Gastroesophageal sphincter (tissue), 4 donors: ENCODE results near the gene CDK16. TPM values are rescaled to one million over a fixed set of nuclear protein-coding genes. Genes with fewer than 3 reads are reported as not detected.

Experiments
- ATAC-seq: fragments of 150-250 bp; one replicate; pipeline ENCODE4 v1.9.1; 2016; ENCODE audit warnings: mild to moderate bottlenecking, moderate library complexity
- H3K27ac ChIP-seq, 4 donors: fragments of 200-600 bp; sonication (generic) in 3 of 4; 1 replicate in 3 of 4; 2 replicates in 1 of 4; pipeline ENCODE4 v1.5.1; 2016 to 2019
- H3K27me3 ChIP-seq: fragments of 200-600 bp; sonication (generic); one replicate; pipeline ENCODE4 v1.5.1; 2019
- H3K36me3 ChIP-seq, 2 donors: fragments of 200-600 bp; sonication (generic); one replicate each; pipeline ENCODE4 v1.5.1; 2019; ENCODE audit warnings: control low read depth in 1 of 2
- H3K4me1 ChIP-seq, 3 donors: fragments of 200-600 bp; sonication (generic); 1 replicate in 2 of 3; 2 replicates in 1 of 3; pipeline ENCODE4 v1.5.1; 2016 to 2019; ENCODE audit warnings: control low read depth in 2 of 3
- H3K4me3 ChIP-seq, 2 donors: fragments of 200-600 bp; sonication (generic); one replicate each; pipeline ENCODE4 v1.5.1; 2019; ENCODE audit warnings: mild to moderate bottlenecking in 1 of 2, moderate library complexity in 1 of 2
- H3K9me3 ChIP-seq, 3 donors: fragments of 200-600 bp; sonication (generic); one replicate each; pipeline ENCODE4 v1.5.1; 2017 to 2019; ENCODE audit warnings: control low read depth in 2 of 3
- CTCF ChIP-seq, 4 experiments: fragments of 200-600 bp in 2 of 4; fragments of 450-650 bp in 2 of 4; sonication (generic) in 1 of 4; IDR thresholded peaks; one replicate each; pipeline ENCODE4 v1.5.1; 2017 to 2019; ENCODE audit warnings: antibody characterized with exemption in 4 of 4, mild to moderate bottlenecking in 2 of 4, moderate library complexity in 2 of 4
- EP300 ChIP-seq: sonication (generic); formaldehyde crosslinking; IDR thresholded peaks from one replicate; pipeline ENCODE4 v1.6.1; 2017; ENCODE audit warnings: antibody characterized with exemption, mild to moderate bottlenecking
- POLR2A ChIP-seq, 2 donors: fragments of 450-650 bp; IDR thresholded peaks; one replicate each; pipeline ENCODE4 v1.6.1; 2017; ENCODE audit warnings: antibody characterized with exemption in 2 of 2, mild to moderate bottlenecking in 2 of 2, moderate library complexity in 1 of 2
- POLR2AphosphoS5 ChIP-seq: sonication (generic); formaldehyde crosslinking; IDR thresholded peaks from one replicate; pipeline ENCODE4 v1.6.1; 2017; ENCODE audit warnings: antibody characterized with exemption
- WGBS, 2 donors: methylation state at CpG; one replicate each; pipeline ENCODE4 v1.1.5; 2018; ENCODE audit warnings: low coverage in 1 of 2; 5-methylcytosine and 5-hydroxymethylcytosine counted together
- total RNA-seq, 4 donors: library from RNA; depleted of rRNA; stranded (reverse); fragments of >200 nt; gene quantifications; one replicate each; pipeline ENCODE4 v1.1.0, GENCODE V29; 2016

CDK16 gene
- total RNA-seq, 4 donors from 2014 or later, result 45.8 to 76.1 (median 55.6) TPM

DNA sequence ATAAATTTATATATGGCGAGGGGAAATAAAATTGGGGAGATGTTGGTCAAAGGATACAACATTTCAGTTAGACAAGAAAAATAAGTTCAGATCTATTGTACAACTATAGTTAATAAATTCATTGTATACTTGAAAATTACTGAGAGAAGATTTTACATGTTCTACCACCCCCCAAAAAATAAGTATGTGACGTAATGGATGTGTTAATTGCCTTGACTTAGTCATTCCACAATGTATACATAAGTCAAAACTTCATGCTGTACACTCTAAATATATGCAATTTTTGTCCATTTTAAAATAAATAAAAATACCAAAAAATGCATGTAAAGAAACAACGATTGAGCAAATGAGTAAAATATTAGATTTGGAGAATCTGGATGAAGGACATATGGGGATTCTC lies 16.1 kb downstream of the CDK16 start:
- no peak for TF ChIP-seq POLR2AphosphoS5
- TF ChIP-seq EP300, result no peak
- no peak for TF ChIP-seq CTCF (IDR thresholded peaks at IDR 0.05)
- TF ChIP-seq POLR2A (IDR thresholded peaks at IDR 0.05), result no peak
- Histone ChIP-seq H3K9me3 (no peaks in the 10 kb centered on the region), H3K27me3 (no peaks in the 10 kb centered on the region), H3K27ac (peak overlapping the region; percentile 47 to 99 (median 92)), H3K36me3 (peaks cover 0 to 9% of the 10 kb centered on the region in 2 donors), H3K4me1 (peaks cover 0 to 32% (median 0%) of the 10 kb centered on the region in 3 donors), H3K4me3 (peak overlapping the region; percentile 73 to 91)
- 17 to 45% methylated on average over 3 of the region's 3 CpGs for WGBS, 2 donors
- no peak for ATAC-seq

- ATAC-seq, result no peak
- H3K9me3 ChIP-seq, result no peaks in the 10 kb centered on the region
- TF ChIP-seq EP300, result no peak
- no peak for TF ChIP-seq POLR2A (IDR thresholded peaks at IDR 0.05)
- TF ChIP-seq POLR2AphosphoS5, result no peak
- TF ChIP-seq CTCF (IDR thresholded peaks at IDR 0.05), result no peak
- H3K27me3 ChIP-seq, result no peaks in the 10 kb centered on the region
- H3K27ac ChIP-seq, result peak overlapping the region; percentile 33 to 99 (median 71)
- peaks cover 0 to 15% of the 10 kb centered on the region in 2 donors for H3K36me3 ChIP-seq
- H3K4me3 ChIP-seq, result no peak overlapping the region
- WGBS, 2 donors, result 67 to 71% methylated on average over 1 to 4 of the region's 4 CpGs
- H3K4me1 ChIP-seq, result peaks cover 0 to 32% (median 0%) of the 10 kb centered on the region in 3 donors
Measured at GRCh38 chrX:47235691-47236103, 17.2 kb downstream of the CDK16 start.

DNA sequence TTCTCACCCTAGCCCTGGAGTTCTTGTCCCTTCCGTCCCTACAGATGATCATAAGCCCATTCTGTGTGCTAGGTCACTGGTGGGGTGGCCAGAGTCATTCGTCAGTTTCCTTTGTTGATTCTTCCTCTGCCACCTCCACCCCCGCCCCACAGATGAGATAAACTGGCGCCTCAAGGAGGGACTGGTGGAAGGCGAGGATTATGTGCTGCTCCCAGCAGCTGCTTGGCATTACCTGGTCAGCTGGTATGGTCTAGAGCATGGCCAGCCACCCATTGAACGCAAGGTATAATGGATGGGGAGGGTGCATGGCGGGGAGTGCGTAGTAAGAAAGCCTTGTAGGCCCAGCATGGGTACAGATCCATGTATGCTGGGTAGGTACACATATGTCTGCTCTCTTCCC lies 20.7 kb downstream of the CDK16 start:
- Histone ChIP-seq H3K36me3 (peaks cover 0 to 50% of the 10 kb centered on the region in 2 donors), H3K27me3 (no peaks in the 10 kb centered on the region), H3K27ac (no peak overlapping the region), H3K4me3 (no peak overlapping the region), H3K4me1 (peaks cover 0 to 26% (median 0%) of the 10 kb centered on the region in 3 donors), H3K9me3 (no peaks in the 10 kb centered on the region)
- 81% methylated on average over 4 of the region's 8 CpGs; no CpG with 5 or more reads in 1 of the 2 donors for WGBS, 2 donors
- TF ChIP-seq CTCF (IDR thresholded peaks at IDR 0.05), result no peak
- TF ChIP-seq POLR2A (IDR thresholded peaks at IDR 0.05), result no peak
- TF ChIP-seq POLR2AphosphoS5, result no peak
- TF ChIP-seq EP300, result no peak
- no peak for ATAC-seq

DNA sequence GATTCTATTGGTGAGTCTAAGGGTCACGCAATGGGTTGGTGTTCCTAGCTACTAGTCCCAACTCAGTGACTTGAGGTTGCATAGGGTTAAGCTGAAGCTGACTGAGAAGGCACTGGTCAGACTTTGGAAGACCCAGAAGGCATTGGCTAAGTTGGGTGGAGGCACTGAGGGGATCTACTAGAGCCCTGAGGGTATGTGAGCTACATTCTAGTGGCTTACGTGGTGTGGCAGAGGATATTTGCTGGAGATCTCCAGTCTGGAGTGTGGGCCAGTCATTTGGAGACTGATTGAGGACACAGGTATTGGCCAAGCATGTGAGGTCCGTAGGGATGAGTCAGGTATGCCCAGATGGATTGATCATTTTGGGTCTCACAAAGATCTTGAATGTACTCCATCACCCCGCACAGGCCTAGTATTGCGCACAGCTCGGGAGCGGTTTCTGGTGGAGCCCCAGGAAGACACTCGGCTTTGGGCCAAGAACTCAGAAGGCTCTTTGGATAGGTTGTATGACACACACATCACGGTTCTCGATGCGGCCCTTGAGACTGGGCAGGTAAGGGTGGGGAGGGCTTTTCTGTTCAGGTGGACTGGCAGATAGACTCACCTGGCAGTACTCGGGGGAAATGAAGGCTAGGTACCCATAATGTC lies 21.5 kb downstream of the CDK16 start:
- Histone ChIP-seq H3K9me3 (no peaks in the 10 kb centered on the region), H3K27me3 (no peaks in the 10 kb centered on the region), H3K4me3 (no peak overlapping the region), H3K27ac (no peak overlapping the region), H3K4me1 (peaks cover 0 to 21% (median 0%) of the 10 kb centered on the region in 3 donors), H3K36me3 (peaks cover 0 to 59% of the 10 kb centered on the region in 2 donors)
- 100% methylated on average over 2 of the region's 12 CpGs; no CpG with 5 or more reads in 1 of the 2 donors for WGBS, 2 donors
- no peak for ATAC-seq
- TF ChIP-seq POLR2AphosphoS5 (no peak), CTCF (IDR thresholded peaks at IDR 0.05) (no peak), POLR2A (IDR thresholded peaks at IDR 0.05) (no peak)

- 64% methylated on average over 4 of the region's 7 CpGs; no CpG with 5 or more reads in 1 of the 2 donors for WGBS, 2 donors
- Histone ChIP-seq H3K36me3 (peaks cover 0 to 64% of the 10 kb centered on the region in 2 donors), H3K9me3 (no peaks in the 10 kb centered on the region), H3K4me3 (no peak overlapping the region), H3K4me1 (peaks cover 0 to 16% (median 0%) of the 10 kb centered on the region in 3 donors), H3K27me3 (no peaks in the 10 kb centered on the region), H3K27ac (no peak overlapping the region)
- TF ChIP-seq EP300 (no peak), CTCF (IDR thresholded peaks at IDR 0.05) (no peak), POLR2A (IDR thresholded peaks at IDR 0.05) (no peak), POLR2AphosphoS5 (no peak)
- ATAC-seq, result no peak
Measured at GRCh38 chrX:47240619-47241018, 22.1 kb downstream of the CDK16 start.
